ENCODE measurements around the gene CCDC88C.

The CCDC88C gene

GRCh38 chr14:91401751-91402150, 15.9 kb downstream of the CCDC88C start:
- peaks cover 0 to 19% of the 10 kb centered on the region in 2 donors for H3K4me1 ChIP-seq (ENCODE audit: control insufficient read depth in 2 of 2, insufficient read depth in 1 of 2, low read depth in 1 of 2, low read length in 2 of 2)
- H2AFZ ChIP-seq (ENCODE audit: low read length), result no peak overlapping the region
- no peak overlapping the region for H3K9ac ChIP-seq (ENCODE audit: low read depth, low read length, poor library complexity)
- H3K14ac ChIP-seq (ENCODE audit: low read length), result no peak overlapping the region
- H3K27ac ChIP-seq (replicated peaks; ENCODE audit: low read length), result no peak overlapping the region
- H2BK5ac ChIP-seq (ENCODE audit: low read length), result no peak overlapping the region
- peaks cover 13% of the 10 kb centered on the region for H3K79me1 ChIP-seq (ENCODE audit: low read depth, low read length)
- no peak overlapping the region for H2BK120ac ChIP-seq (ENCODE audit: low read depth, low read length)
- no peak overlapping the region for H3K4me2 ChIP-seq (ENCODE audit: insufficient read depth, low read length, poor library complexity, severe bottlenecking)
- H3K23ac ChIP-seq (ENCODE audit: low read depth, low read length, poor library complexity), result no peak overlapping the region
- H3K4ac ChIP-seq (ENCODE audit: low read length), result no peak overlapping the region
- no peaks in the 10 kb centered on the region for H3K27me3 ChIP-seq (ENCODE audit: control insufficient read depth in 3 of 3, insufficient read depth in 3 of 3, low read depth in 1 of 3, low read length in 3 of 3)
- no peak overlapping the region for H2AK5ac ChIP-seq (ENCODE audit: low read depth, low read length)
- H2BK15ac ChIP-seq (ENCODE audit: low read length), result no peak overlapping the region
- H3K36me3 ChIP-seq (replicated peaks in 1 of 2; ENCODE audit: control insufficient read depth in 2 of 2, insufficient read depth in 2 of 2, low read length in 2 of 2), result peaks cover 5 to 23% of the 10 kb centered on the region in 2 donors
- no peak for DNase-seq (ENCODE audit: low spot score)
- no peak overlapping the region for H2BK12ac ChIP-seq (ENCODE audit: low read length)
- H3K4me3 ChIP-seq (ENCODE audit: low read length in 2 of 2), result no peak overlapping the region
- no peak overlapping the region for H3K18ac ChIP-seq (ENCODE audit: low read length)
- H3K9me3 ChIP-seq (replicated peaks in 1 of 2; ENCODE audit: control insufficient read depth in 2 of 2, insufficient read depth in 1 of 2, low read depth in 1 of 2, low read length in 2 of 2), result peaks cover 0 to 3% of the 10 kb centered on the region in 2 donors
- no peak overlapping the region for H4K91ac ChIP-seq (ENCODE audit: low read depth, low read length, poor library complexity)
- WGBS, 2 donors (ENCODE audit: extremely low coverage in 2 of 2, insufficient read length in 2 of 2, insufficient replicate concordance in 1 of 2), result no CpG with 5 or more reads among the region's 7 CpGs
- H4K8ac ChIP-seq (ENCODE audit: low read depth, low read length), result no peak overlapping the region

- Histone ChIP-seq H2BK12ac (ENCODE audit: low read length) (no peak overlapping the region), H3K27me3 (ENCODE audit: control insufficient read depth in 3 of 3, insufficient read depth in 3 of 3, low read depth in 1 of 3, low read length in 3 of 3) (no peaks in the 10 kb centered on the region), H3K4me2 (ENCODE audit: insufficient read depth, low read length, poor library complexity, severe bottlenecking) (no peak overlapping the region), H3K4me3 (ENCODE audit: low read length in 2 of 2) (no peak overlapping the region), H3K14ac (ENCODE audit: low read length) (no peak overlapping the region), H3K18ac (ENCODE audit: low read length) (no peak overlapping the region), H3K4me1 (ENCODE audit: control insufficient read depth in 2 of 2, insufficient read depth in 1 of 2, low read depth in 1 of 2, low read length in 2 of 2) (peaks cover 0 to 22% of the 10 kb centered on the region in 2 donors), H3K9me3 (replicated peaks in 1 of 2; ENCODE audit: control insufficient read depth in 2 of 2, insufficient read depth in 1 of 2, low read depth in 1 of 2, low read length in 2 of 2) (peaks cover 0 to 3% of the 10 kb centered on the region in 2 donors), H3K79me1 (ENCODE audit: low read depth, low read length) (peaks cover 10% of the 10 kb centered on the region), H2BK120ac (ENCODE audit: low read depth, low read length) (no peak overlapping the region), H4K8ac (ENCODE audit: low read depth, low read length) (no peak overlapping the region), H3K36me3 (replicated peaks in 1 of 2; ENCODE audit: control insufficient read depth in 2 of 2, insufficient read depth in 2 of 2, low read length in 2 of 2) (peaks cover 0 to 12% of the 10 kb centered on the region in 2 donors), H3K9ac (ENCODE audit: low read depth, low read length, poor library complexity) (no peak overlapping the region), H3K27ac (replicated peaks; ENCODE audit: low read length) (no peak overlapping the region), H2AK5ac (ENCODE audit: low read depth, low read length) (no peak overlapping the region), H2AFZ (ENCODE audit: low read length) (no peak overlapping the region), H3K4ac (ENCODE audit: low read length) (no peak overlapping the region), H3K23ac (ENCODE audit: low read depth, low read length, poor library complexity) (no peak overlapping the region), H4K91ac (ENCODE audit: low read depth, low read length, poor library complexity) (no peak overlapping the region), H2BK15ac (ENCODE audit: low read length) (no peak overlapping the region), H2BK5ac (ENCODE audit: low read length) (no peak overlapping the region)
- no peak for DNase-seq (ENCODE audit: low spot score)
- no CpG with 5 or more reads among the region's 1 CpG for WGBS, 2 donors (ENCODE audit: extremely low coverage in 2 of 2, insufficient read length in 2 of 2, insufficient replicate concordance in 1 of 2)
Measured at GRCh38 chr14:91400696-91401095, 16.9 kb downstream of the CCDC88C start.

GRCh38 chr14:91399868-91400640, 17.6 kb downstream of the CCDC88C start:
- no peak overlapping the region for H3K4me2 ChIP-seq (ENCODE audit: insufficient read depth, low read length, poor library complexity, severe bottlenecking)
- H2BK15ac ChIP-seq (ENCODE audit: low read length), result no peak overlapping the region
- H2AFZ ChIP-seq (ENCODE audit: low read length), result no peak overlapping the region
- H3K79me1 ChIP-seq (ENCODE audit: low read depth, low read length), result peaks cover 13% of the 10 kb centered on the region
- H3K4me1 ChIP-seq (ENCODE audit: control insufficient read depth in 2 of 2, insufficient read depth in 1 of 2, low read depth in 1 of 2, low read length in 2 of 2), result peaks cover 0 to 27% of the 10 kb centered on the region in 2 donors
- H3K27me3 ChIP-seq (ENCODE audit: control insufficient read depth in 3 of 3, insufficient read depth in 3 of 3, low read depth in 1 of 3, low read length in 3 of 3), result no peaks in the 10 kb centered on the region
- H3K9me3 ChIP-seq (replicated peaks in 1 of 2; ENCODE audit: control insufficient read depth in 2 of 2, insufficient read depth in 1 of 2, low read depth in 1 of 2, low read length in 2 of 2), result peaks cover 0 to 3% of the 10 kb centered on the region in 2 donors
- no peak overlapping the region for H3K27ac ChIP-seq (replicated peaks; ENCODE audit: low read length)
- peak overlapping the region; percentile 67 for H3K18ac ChIP-seq (ENCODE audit: low read length)
- H3K14ac ChIP-seq (ENCODE audit: low read length), result no peak overlapping the region
- H2BK120ac ChIP-seq (ENCODE audit: low read depth, low read length), result no peak overlapping the region
- no peak overlapping the region for H2AK5ac ChIP-seq (ENCODE audit: low read depth, low read length)
- no peak overlapping the region for H3K4me3 ChIP-seq (ENCODE audit: low read length in 2 of 2)
- H3K9ac ChIP-seq (ENCODE audit: low read depth, low read length, poor library complexity), result no peak overlapping the region
- H3K23ac ChIP-seq (ENCODE audit: low read depth, low read length, poor library complexity), result no peak overlapping the region
- H2BK12ac ChIP-seq (ENCODE audit: low read length), result no peak overlapping the region
- H4K8ac ChIP-seq (ENCODE audit: low read depth, low read length), result no peak overlapping the region
- H3K4ac ChIP-seq (ENCODE audit: low read length), result no peak overlapping the region
- H3K36me3 ChIP-seq (replicated peaks in 1 of 2; ENCODE audit: control insufficient read depth in 2 of 2, insufficient read depth in 2 of 2, low read length in 2 of 2), result peaks cover 0 to 8% of the 10 kb centered on the region in 2 donors
- no peak overlapping the region for H4K91ac ChIP-seq (ENCODE audit: low read depth, low read length, poor library complexity)
- no peak for DNase-seq (ENCODE audit: low spot score)
- H2BK5ac ChIP-seq (ENCODE audit: low read length), result no peak overlapping the region
- WGBS, 2 donors (ENCODE audit: extremely low coverage in 2 of 2, insufficient read length in 2 of 2, insufficient replicate concordance in 1 of 2), result no CpG with 5 or more reads among the region's 20 CpGs

- no CpG with 5 or more reads among the region's 6 CpGs for WGBS, 2 donors (ENCODE audit: extremely low coverage in 2 of 2, insufficient read length in 2 of 2, insufficient replicate concordance in 1 of 2)
- Histone ChIP-seq H3K27me3 (ENCODE audit: control insufficient read depth in 3 of 3, insufficient read depth in 3 of 3, low read depth in 1 of 3, low read length in 3 of 3) (no peaks in the 10 kb centered on the region), H3K4me2 (ENCODE audit: insufficient read depth, low read length, poor library complexity, severe bottlenecking) (no peak overlapping the region)
Measured at GRCh38 chr14:91398707-91399106, 18.9 kb downstream of the CCDC88C start.

More at GRCh38 chr14:91398707-91399106, 18.9 kb downstream of the CCDC88C start:
- H3K4me1 ChIP-seq (ENCODE audit: control insufficient read depth in 2 of 2, insufficient read depth in 1 of 2, low read depth in 1 of 2, low read length in 2 of 2), result peaks cover 0 to 29% of the 10 kb centered on the region in 2 donors
- H3K4ac ChIP-seq (ENCODE audit: low read length), result no peak overlapping the region
- peaks cover 0 to 4% of the 10 kb centered on the region in 2 donors for H3K36me3 ChIP-seq (replicated peaks in 1 of 2; ENCODE audit: control insufficient read depth in 2 of 2, insufficient read depth in 2 of 2, low read length in 2 of 2)
- H3K4me3 ChIP-seq (ENCODE audit: low read length in 2 of 2), result no peak overlapping the region
- H2BK120ac ChIP-seq (ENCODE audit: low read depth, low read length), result no peak overlapping the region
- H4K91ac ChIP-seq (ENCODE audit: low read depth, low read length, poor library complexity), result no peak overlapping the region
- H3K9me3 ChIP-seq (replicated peaks in 1 of 2; ENCODE audit: control insufficient read depth in 2 of 2, insufficient read depth in 1 of 2, low read depth in 1 of 2, low read length in 2 of 2), result peaks cover 0 to 6% of the 10 kb centered on the region in 2 donors
- peak overlapping the region; percentile 25 for H3K9ac ChIP-seq (ENCODE audit: low read depth, low read length, poor library complexity)
- H2BK15ac ChIP-seq (ENCODE audit: low read length), result peak overlapping the region; percentile 30
- no peak overlapping the region for H2AFZ ChIP-seq (ENCODE audit: low read length)
- peak overlapping the region; percentile 66 for H3K18ac ChIP-seq (ENCODE audit: low read length)
- no peak for DNase-seq (ENCODE audit: low spot score)
- H3K79me1 ChIP-seq (ENCODE audit: low read depth, low read length), result peaks cover 13% of the 10 kb centered on the region
- no peak overlapping the region for H3K14ac ChIP-seq (ENCODE audit: low read length)
- H4K8ac ChIP-seq (ENCODE audit: low read depth, low read length), result no peak overlapping the region
- H3K27ac ChIP-seq (replicated peaks; ENCODE audit: low read length), result no peak overlapping the region
- H3K23ac ChIP-seq (ENCODE audit: low read depth, low read length, poor library complexity), result peak overlapping the region; percentile 31
- H2BK12ac ChIP-seq (ENCODE audit: low read length), result peak overlapping the region; percentile 4
- peak overlapping the region; percentile 70 for H2BK5ac ChIP-seq (ENCODE audit: low read length)
- peak overlapping the region; percentile 8 for H2AK5ac ChIP-seq (ENCODE audit: low read depth, low read length)

Data from neuronal stem cell (in vitro differentiated cells).